ENCODE data around the gene HELB. TPM values are rescaled to one million over a fixed set of nuclear protein-coding genes. Genes with fewer than 3 reads are reported as not detected.

The HELB gene
- total and polyA plus RNA-seq, 2 donors (not counting 3 experiments of a cell fraction or from before 2014, with no cell fraction given) = 0.75 to 4.0 TPM

- no TSS peak for BruUV-seq (replicated peaks)
- Histone ChIP-seq H2AFZ (ENCODE audit: low read depth, low read length) (no peak overlapping the region), H3K9me1 (replicated peaks; ENCODE audit: control insufficient read depth, extremely low read depth, insufficient read depth, low read length) (no peaks in the 10 kb centered on the region), H3K4me1 (ENCODE audit: control insufficient read depth, extremely low read depth, insufficient read depth, low read length) (no peaks in the 10 kb centered on the region), H3K27me3 (ENCODE audit: control insufficient read depth in 2 of 2, insufficient read depth in 2 of 2, low read length in 2 of 2) (no peaks in the 10 kb centered on the region), H3K9me3 (replicated peaks; ENCODE audit: control insufficient read depth, insufficient read depth, low read length) (no peaks in the 10 kb centered on the region), H3K4me2 (ENCODE audit: insufficient read depth, low read length) (no peak overlapping the region), H3K27ac (ENCODE audit: insufficient read depth, low read depth, low read length) (no peak overlapping the region), H3K9ac (replicated peaks; ENCODE audit: extremely low read depth, insufficient read depth, low read length) (no peak overlapping the region), H4K20me1 (replicated peaks; ENCODE audit: control insufficient read depth, extremely low read depth, insufficient read depth, low read length) (no peaks in the 10 kb centered on the region), H3K4me3 (replicated peaks in 1 of 3; ENCODE audit: insufficient read depth in 1 of 3, low read depth in 1 of 3, low read length in 3 of 3) (no peak overlapping the region), H3K79me2 (ENCODE audit: control insufficient read depth, insufficient read depth, low read length) (no peaks in the 10 kb centered on the region), H3K36me3 (ENCODE audit: control insufficient read depth in 2 of 2, extremely low read depth in 1 of 2, insufficient read depth in 2 of 2, low read length in 2 of 2) (peaks cover 0 to 3% of the 10 kb centered on the region in 2 experiments)
- intact Hi-C loops (cut with micrococcal nuclease) = no loop called here
- FAIRE-seq = no peak
- dilution Hi-C loops (cut with MboI; ENCODE audit: extremely low pct_ligation_motif_present, low sequenced_read_pairs) = no loop called here
- POLR2A ChIA-PET = no interaction called here
- DNase-seq (ENCODE audit: low read depth, low spot score) = no peak
- TF ChIP-seq POLR2AphosphoS5 (IDR thresholded peaks at IDR 0.05; ENCODE audit: insufficient read depth, low read depth, low read length) = no peak
- TF ChIP-seq MYC (IDR thresholded peaks at IDR 0.05; ENCODE audit: low read depth, low read length) = no peak
- TF ChIP-seq POLR2A (IDR thresholded peaks at IDR 0.05; ENCODE audit: low read depth, low read length) = no peak
- no peak for TF ChIP-seq GATA2 (IDR thresholded peaks at IDR 0.05; ENCODE audit: insufficient read depth, insufficient read length, low read depth, low read length)
- TF ChIP-seq FOS (IDR thresholded peaks at IDR 0.05; ENCODE audit: borderline replicate concordance, insufficient read depth, low read length) = no peak
- no peak for TF ChIP-seq MAX (IDR thresholded peaks at IDR 0.05; ENCODE audit: insufficient read depth, insufficient read length)
- no peak for TF ChIP-seq JUN (IDR thresholded peaks at IDR 0.05; ENCODE audit: borderline replicate concordance, insufficient read depth, insufficient read length, low read depth)
- TF ChIP-seq, protein P1, sequence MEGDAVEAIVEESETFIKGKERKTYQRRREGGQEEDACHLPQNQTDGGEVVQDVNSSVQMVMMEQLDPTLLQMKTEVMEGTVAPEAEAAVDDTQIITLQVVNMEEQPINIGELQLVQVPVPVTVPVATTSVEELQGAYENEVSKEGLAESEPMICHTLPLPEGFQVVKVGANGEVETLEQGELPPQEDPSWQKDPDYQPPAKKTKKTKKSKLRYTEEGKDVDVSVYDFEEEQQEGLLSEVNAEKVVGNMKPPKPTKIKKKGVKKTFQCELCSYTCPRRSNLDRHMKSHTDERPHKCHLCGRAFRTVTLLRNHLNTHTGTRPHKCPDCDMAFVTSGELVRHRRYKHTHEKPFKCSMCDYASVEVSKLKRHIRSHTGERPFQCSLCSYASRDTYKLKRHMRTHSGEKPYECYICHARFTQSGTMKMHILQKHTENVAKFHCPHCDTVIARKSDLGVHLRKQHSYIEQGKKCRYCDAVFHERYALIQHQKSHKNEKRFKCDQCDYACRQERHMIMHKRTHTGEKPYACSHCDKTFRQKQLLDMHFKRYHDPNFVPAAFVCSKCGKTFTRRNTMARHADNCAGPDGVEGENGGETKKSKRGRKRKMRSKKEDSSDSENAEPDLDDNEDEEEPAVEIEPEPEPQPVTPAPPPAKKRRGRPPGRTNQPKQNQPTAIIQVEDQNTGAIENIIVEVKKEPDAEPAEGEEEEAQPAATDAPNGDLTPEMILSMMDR (IDR thresholded peaks at IDR 0.05; ENCODE audit: extremely low read depth in 1 of 2, insufficient read depth in 1 of 2, low read depth in 1 of 2, low read length in 2 of 2) = no peak
- no peak for TF ChIP-seq EZH2 (IDR thresholded peaks at IDR 0.05; ENCODE audit: borderline replicate concordance, low read depth, low read length, severe bottlenecking)
- CTCF ChIA-PET = no interaction called here
These were observed 38.8 kb downstream of the HELB start for GRCh38 chr12:66341126-66341525.
